A549 (cell line): ENCODE results near the gene SORCS2. TPM values are rescaled to one million over a fixed set of nuclear protein-coding genes. Genes with fewer than 3 reads are reported as not detected.

Experiments
- ATAC-seq, 2 experiments: fragments of 200-7000 bp in 1 of 2; fragments of >200 bp in 1 of 2; cut with Nextera tagmentation in 1 of 2; cut with Tn5 transposase in 1 of 2; 3 replicates each; pipeline versions ENCODE4 v1.8.0 to v1.9.1; 2018 to 2020; ENCODE audit warnings: mild to moderate bottlenecking in 1 of 2, moderate library complexity in 1 of 2
- CTCF ChIA-PET: fragments of 300-600 bp; sonication (Branson Sonifier 250); formaldehyde crosslinking; extraction: SDS; loops from one replicate; lab custom pipeline; 2021; ENCODE audit warnings: antibody characterized with exemption, inconsistent platforms; lab: Yijun Ruan, JAX
- POLR2A ChIA-PET: fragments of 350-600 bp; formaldehyde crosslinking; extraction: SDS; loops from one replicate; lab custom pipeline; 2021; ENCODE audit warnings: antibody characterized with exemption, inconsistent platforms; lab: Yijun Ruan, JAX
- DNase-seq, 2 experiments: peaks; one replicate each; pipeline versions ENCODE4 v3.0.0 to v3.0.0-alpha.2; 2011 to 2016; ENCODE audit warnings: low read depth in 1 of 2, low spot score in 1 of 2
- FAIRE-seq: peaks from 2 replicates; lab custom pipeline; 2011; peaks lifted over from hg19 to GRCh38; lab: Jason Lieb, UNC
- H3K27ac ChIP-seq, 2 experiments: fragments of >200 bp; sonication (Bioruptor Twin); formaldehyde crosslinking; 3 replicates each; pipeline ENCODE4 v1.5.1; 2016 to 2017
- H3K4me1 ChIP-seq: fragments of >200 bp; sonication (Bioruptor Twin); formaldehyde crosslinking; 3 replicates; pipeline ENCODE4 v1.6.1; 2016
- H3K4me2 ChIP-seq: fragments of >200 bp; sonication (Bioruptor Twin); formaldehyde crosslinking; 3 replicates; pipeline ENCODE4 v1.6.1; 2016
- H3K4me3 ChIP-seq: fragments of >200 bp; sonication (Bioruptor Twin); formaldehyde crosslinking; 3 replicates; pipeline ENCODE4 v1.5.1; 2016
- H3K9me3 ChIP-seq: fragments of >200 bp; sonication (Bioruptor Twin); formaldehyde crosslinking; 3 replicates; pipeline ENCODE4 v1.6.1; 2016
- ATOH8 ChIP-seq: fragments of 250-450 bp; sonication (Bioruptor Pico); IDR thresholded peaks from 2 replicates; pipeline ENCODE4 v1.5.0; 2020; ENCODE audit warnings: low read depth, mild to moderate bottlenecking, moderate library complexity
- CBX2 ChIP-seq: fragments of 200-600 bp; sonication (generic); IDR thresholded peaks from 2 replicates; pipeline ENCODE4 v1.6.1; 2016; ENCODE audit warnings: low read depth, mild to moderate bottlenecking, borderline replicate concordance
- CBX8 ChIP-seq: fragments of 200-600 bp; sonication (generic); IDR thresholded peaks from 2 replicates; pipeline ENCODE4 v1.6.1; 2016
- CEBPB ChIP-seq, 2 experiments: fragments of >200 bp in 1 of 2; sonication (Bioruptor Twin) in 1 of 2; formaldehyde crosslinking in 1 of 2; IDR thresholded peaks; 2 replicates each; pipeline ENCODE4 v1.6.1; 2012 to 2016
- ELK1 ChIP-seq: fragments of 150-350 bp; IDR thresholded peaks from 2 replicates; pipeline ENCODE4 v1.6.1; 2014; ENCODE audit warnings: low read depth, mild to moderate bottlenecking, low read length
- ESRRA ChIP-seq: fragments of 150-350 bp; IDR thresholded peaks from 2 replicates; pipeline ENCODE4 v1.6.1; 2014; ENCODE audit warnings: mild to moderate bottlenecking, low read length, borderline replicate concordance
- HOXA7 ChIP-seq: fragments of 250-450 bp; sonication (Bioruptor Pico); IDR thresholded peaks from 2 replicates; pipeline ENCODE4 v1.5.0; 2020; ENCODE audit warnings: mild to moderate bottlenecking, moderate library complexity
- HOXB5 ChIP-seq: fragments of 250-450 bp; sonication (Bioruptor Pico); IDR thresholded peaks from 2 replicates; pipeline ENCODE4 v1.5.0; 2020; ENCODE audit warnings: mild to moderate bottlenecking, moderate library complexity
- MAX ChIP-seq: IDR thresholded peaks from 2 replicates; pipeline ENCODE4 v1.6.1; 2012
- NFE2L2 ChIP-seq: fragments of 150-350 bp; conservative IDR thresholded peaks from 2 replicates; pipeline ENCODE4 v1.6.1; 2014; ENCODE audit warnings: low read length
- NPAS2 ChIP-seq: fragments of 250-450 bp; sonication (Bioruptor Pico); IDR thresholded peaks from 2 replicates; pipeline ENCODE4 v1.8.0; 2022; ENCODE audit warnings: mild to moderate bottlenecking, moderate library complexity, borderline replicate concordance
- PHF8 ChIP-seq: fragments of 200-600 bp; sonication (generic); IDR thresholded peaks from 2 replicates; pipeline ENCODE4 v1.6.1; 2016; ENCODE audit warnings: low read depth, mild to moderate bottlenecking, antibody characterized with exemption, moderate library complexity, borderline replicate concordance
- REST ChIP-seq: fragments of 200-600 bp; sonication (generic); IDR thresholded peaks from 2 replicates; pipeline ENCODE4 v1.6.1; 2016; ENCODE audit warnings: antibody characterized with exemption, mild to moderate bottlenecking, moderate library complexity
- SREBF2 ChIP-seq: fragments of 450-650 bp; IDR thresholded peaks from 2 replicates; pipeline ENCODE4 v1.6.1; 2014; ENCODE audit warnings: mild to moderate bottlenecking, moderate library complexity
- TFCP2L1 ChIP-seq: fragments of 250-450 bp; sonication (Bioruptor Pico); IDR thresholded peaks from 2 replicates; pipeline ENCODE4 v1.5.0; 2021; ENCODE audit warnings: mild to moderate bottlenecking
- USF2 ChIP-seq: fragments of 450-650 bp; IDR thresholded peaks from 2 replicates; pipeline ENCODE4 v1.6.1; 2014; ENCODE audit warnings: antibody characterized with exemption
- WGBS: methylation state at CpG from one replicate; pipeline ENCODE4 v1.1.6; 2017; ENCODE audit errors: missing lambda C conversion rate; 5-methylcytosine and 5-hydroxymethylcytosine counted together
- polyA plus RNA-seq, 4 experiments: library from polyadenylated mRNA; depleted of rRNA in 3 of 4; stranded (reverse); fragments of >200 nt; fragmentation: RNase III in 1 of 4; extraction: RNeasy Plus Mini Kit Qiagen cat#74134 plus additional on column Dnase treatment in 1 of 4; gene quantifications; 2 replicates in 3 of 4; 3 replicates in 1 of 4; pipeline ENCODE4 v1.2.3, GENCODE V29; 2011 to 2017

Gene SORCS2
- polyA plus RNA-seq, 2 of the 4 experiments (the other 2 are of a cell fraction), result 1.4 to 4.6 TPM

GRCh38 chr4:7691982-7692381 is 499.6 kb downstream of the SORCS2 start:
- ChIA-PET POLR2A (no interaction called here), CTCF (interaction anchor here (0.7 kb wide), 1 partner anchor 457 kb away, joined by 3 read pairs; no protein-coding TSS in a partner anchor)
- no peak for FAIRE-seq

More at GRCh38 chr4:7691982-7692381, 499.6 kb downstream of the SORCS2 start:
- H3K4me1 ChIP-seq, result no peaks in the 10 kb centered on the region
- TF ChIP-seq REST (no peak), NPAS2 (CRISPR knock-in tag) (no peak), NFE2L2 (no peak), CBX8 (no peak), ELK1 (no peak), HOXA7 (no peak), ATOH8 (CRISPR knock-in tag) (no peak), HOXB5 (CRISPR knock-in tag) (no peak), ESRRA (no peak), CEBPB (IDR thresholded peaks at IDR 0.05) (no peak), CBX2 (no peak), MAX (no peak), SREBF2 (no peak), PHF8 (no peak), USF2 (no peak), TFCP2L1 (CRISPR knock-in tag) (no peak)
- ATAC-seq (no peak), DNase-seq (no peak)
- H3K9me3 ChIP-seq, result no peaks in the 10 kb centered on the region
- H3K27ac ChIP-seq, result no peak overlapping the region
- WGBS, result 65% methylated on average over 6 of the region's 8 CpGs
- no peak overlapping the region for H3K4me3 ChIP-seq
- H3K4me2 ChIP-seq, result no peak overlapping the region
